Testis (tissue), 2 donors: ENCODE results near the gene HID1.

Experiments used
- POLR2A ChIP-seq: fragments of 450-650 bp; IDR thresholded peaks from one replicate; pipeline ENCODE4 v1.6.1; 2017; ENCODE audit warnings: antibody characterized with exemption, mild to moderate bottlenecking, moderate library complexity
- TF ChIP-seq, protein P1 (sequence below), 3 experiments: fragments of 450-650 bp in 2 of 3; fragments of 200-600 bp in 1 of 3; sonication (generic) in 1 of 3; IDR thresholded peaks; one replicate each; pipeline ENCODE4 v1.5.1; 2016 to 2019; ENCODE audit warnings: antibody characterized with exemption in 3 of 3, mild to moderate bottlenecking in 2 of 3, moderate library complexity in 1 of 3

DNA sequence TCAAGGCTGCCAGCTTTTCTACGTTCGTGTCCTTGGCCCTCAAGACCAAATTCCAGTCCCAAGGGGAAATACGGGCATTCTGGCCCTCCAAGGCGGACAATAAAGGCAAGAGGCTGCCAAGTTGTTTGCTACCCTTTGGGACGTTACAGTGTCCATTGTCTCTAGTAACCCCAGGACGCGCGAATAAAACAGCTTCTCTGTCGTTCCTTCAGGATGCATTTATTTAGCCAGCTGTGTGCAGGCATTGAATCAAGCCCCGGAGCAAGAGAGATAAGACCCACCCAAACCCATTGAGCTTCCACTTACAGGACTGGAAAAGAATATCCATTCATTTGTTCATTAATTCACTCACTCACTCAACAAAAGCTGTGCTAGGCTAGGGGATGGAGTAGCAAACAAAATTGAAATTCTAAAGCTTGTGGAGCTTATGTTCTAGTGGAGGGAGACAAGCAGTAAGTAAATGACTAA is 40.6 kb upstream of the HID1 start:
- TF ChIP-seq, protein P1, sequence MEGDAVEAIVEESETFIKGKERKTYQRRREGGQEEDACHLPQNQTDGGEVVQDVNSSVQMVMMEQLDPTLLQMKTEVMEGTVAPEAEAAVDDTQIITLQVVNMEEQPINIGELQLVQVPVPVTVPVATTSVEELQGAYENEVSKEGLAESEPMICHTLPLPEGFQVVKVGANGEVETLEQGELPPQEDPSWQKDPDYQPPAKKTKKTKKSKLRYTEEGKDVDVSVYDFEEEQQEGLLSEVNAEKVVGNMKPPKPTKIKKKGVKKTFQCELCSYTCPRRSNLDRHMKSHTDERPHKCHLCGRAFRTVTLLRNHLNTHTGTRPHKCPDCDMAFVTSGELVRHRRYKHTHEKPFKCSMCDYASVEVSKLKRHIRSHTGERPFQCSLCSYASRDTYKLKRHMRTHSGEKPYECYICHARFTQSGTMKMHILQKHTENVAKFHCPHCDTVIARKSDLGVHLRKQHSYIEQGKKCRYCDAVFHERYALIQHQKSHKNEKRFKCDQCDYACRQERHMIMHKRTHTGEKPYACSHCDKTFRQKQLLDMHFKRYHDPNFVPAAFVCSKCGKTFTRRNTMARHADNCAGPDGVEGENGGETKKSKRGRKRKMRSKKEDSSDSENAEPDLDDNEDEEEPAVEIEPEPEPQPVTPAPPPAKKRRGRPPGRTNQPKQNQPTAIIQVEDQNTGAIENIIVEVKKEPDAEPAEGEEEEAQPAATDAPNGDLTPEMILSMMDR (IDR thresholded peaks at IDR 0.05): no peak
- no peak for TF ChIP-seq POLR2A
